ENCODE results near the gene KANSL1. TPM values are rescaled to one million over a fixed set of nuclear protein-coding genes. Genes with fewer than 3 reads are reported as not detected.
"Not testable (repeated sequence)": the region's sequence is repeated elsewhere in the genome, so short reads cannot be mapped to it uniquely, and the experiment has no call there.

The KANSL1 gene
- polyA plus RNA-seq, 1 donor from 2014 or later, result 65.0 TPM

DNA sequence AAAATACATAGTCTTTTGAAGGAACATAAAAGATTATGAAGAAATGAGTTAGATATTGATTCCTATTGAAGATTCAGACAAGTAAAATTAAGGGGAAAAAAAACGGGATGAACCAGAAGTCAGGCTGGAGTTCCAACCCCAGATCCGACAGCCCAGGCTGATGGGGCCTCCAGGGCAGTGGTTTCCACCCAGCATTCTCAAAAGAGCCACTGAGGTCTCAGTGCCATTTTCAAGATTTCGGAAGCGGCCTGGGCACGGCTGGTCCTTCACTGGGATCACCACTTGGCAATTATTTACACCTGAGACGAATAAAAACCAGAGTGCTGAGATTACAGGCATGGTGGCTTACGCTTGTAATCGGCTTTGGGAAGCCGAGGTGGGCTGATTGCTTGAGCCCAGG, 184.6 kb downstream of the KANSL1 start:
- Histone ChIP-seq H2AFZ (ENCODE audit: low read depth, low read length) (no peak overlapping the region), H3K27ac (ENCODE audit: low read length) (no peak overlapping the region), H3K36me3 (ENCODE audit: insufficient read depth, low read length) (peaks cover 10% of the 10 kb centered on the region), H3K27me3 (ENCODE audit: insufficient read depth, low read depth, low read length) (no peaks in the 10 kb centered on the region), H4K20me1 (ENCODE audit: insufficient read depth) (no peaks in the 10 kb centered on the region), H3K9ac (ENCODE audit: low read length) (no peak overlapping the region), H3K79me2 (replicated peaks; ENCODE audit: insufficient read depth, low read length) (no peaks in the 10 kb centered on the region), H3K9me2 (ENCODE audit: insufficient read depth, low read length) (no peaks in the 10 kb centered on the region), H3K9me3 (ENCODE audit: low read length) (no peaks in the 10 kb centered on the region), H3K4me3 (ENCODE audit: low read length) (no peak overlapping the region), H3F3A (ENCODE audit: insufficient read depth, low read length, poor library complexity, severe bottlenecking) (no peaks in the 10 kb centered on the region), H3K4me2 (ENCODE audit: low read length) (no peak overlapping the region)
- TF ChIP-seq POLR2AphosphoS5 (IDR thresholded peaks at IDR 0.05), result no peak
- TF ChIP-seq EZH2 (IDR thresholded peaks at IDR 0.05; ENCODE audit: borderline replicate concordance, insufficient read depth, low read length, poor library complexity, severe bottlenecking), result no peak
- no peak for TF ChIP-seq MXI1 (conservative IDR thresholded peaks at IDR 0.05; ENCODE audit: poor library complexity, severe bottlenecking)
- TF ChIP-seq, protein P1, sequence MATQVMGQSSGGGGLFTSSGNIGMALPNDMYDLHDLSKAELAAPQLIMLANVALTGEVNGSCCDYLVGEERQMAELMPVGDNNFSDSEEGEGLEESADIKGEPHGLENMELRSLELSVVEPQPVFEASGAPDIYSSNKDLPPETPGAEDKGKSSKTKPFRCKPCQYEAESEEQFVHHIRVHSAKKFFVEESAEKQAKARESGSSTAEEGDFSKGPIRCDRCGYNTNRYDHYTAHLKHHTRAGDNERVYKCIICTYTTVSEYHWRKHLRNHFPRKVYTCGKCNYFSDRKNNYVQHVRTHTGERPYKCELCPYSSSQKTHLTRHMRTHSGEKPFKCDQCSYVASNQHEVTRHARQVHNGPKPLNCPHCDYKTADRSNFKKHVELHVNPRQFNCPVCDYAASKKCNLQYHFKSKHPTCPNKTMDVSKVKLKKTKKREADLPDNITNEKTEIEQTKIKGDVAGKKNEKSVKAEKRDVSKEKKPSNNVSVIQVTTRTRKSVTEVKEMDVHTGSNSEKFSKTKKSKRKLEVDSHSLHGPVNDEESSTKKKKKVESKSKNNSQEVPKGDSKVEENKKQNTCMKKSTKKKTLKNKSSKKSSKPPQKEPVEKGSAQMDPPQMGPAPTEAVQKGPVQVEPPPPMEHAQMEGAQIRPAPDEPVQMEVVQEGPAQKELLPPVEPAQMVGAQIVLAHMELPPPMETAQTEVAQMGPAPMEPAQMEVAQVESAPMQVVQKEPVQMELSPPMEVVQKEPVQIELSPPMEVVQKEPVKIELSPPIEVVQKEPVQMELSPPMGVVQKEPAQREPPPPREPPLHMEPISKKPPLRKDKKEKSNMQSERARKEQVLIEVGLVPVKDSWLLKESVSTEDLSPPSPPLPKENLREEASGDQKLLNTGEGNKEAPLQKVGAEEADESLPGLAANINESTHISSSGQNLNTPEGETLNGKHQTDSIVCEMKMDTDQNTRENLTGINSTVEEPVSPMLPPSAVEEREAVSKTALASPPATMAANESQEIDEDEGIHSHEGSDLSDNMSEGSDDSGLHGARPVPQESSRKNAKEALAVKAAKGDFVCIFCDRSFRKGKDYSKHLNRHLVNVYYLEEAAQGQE (IDR thresholded peaks at IDR 0.05; ENCODE audit: borderline replicate concordance), result no peak
- TF ChIP-seq SMC3 (conservative IDR thresholded peaks at IDR 0.05; ENCODE audit: poor library complexity), result no peak
- TF ChIP-seq RAD21 (conservative IDR thresholded peaks at IDR 0.05), result no peak
- no peak for TF ChIP-seq TAF1 (IDR thresholded peaks at IDR 0.05; ENCODE audit: low read depth)
- TF ChIP-seq, protein P2, sequence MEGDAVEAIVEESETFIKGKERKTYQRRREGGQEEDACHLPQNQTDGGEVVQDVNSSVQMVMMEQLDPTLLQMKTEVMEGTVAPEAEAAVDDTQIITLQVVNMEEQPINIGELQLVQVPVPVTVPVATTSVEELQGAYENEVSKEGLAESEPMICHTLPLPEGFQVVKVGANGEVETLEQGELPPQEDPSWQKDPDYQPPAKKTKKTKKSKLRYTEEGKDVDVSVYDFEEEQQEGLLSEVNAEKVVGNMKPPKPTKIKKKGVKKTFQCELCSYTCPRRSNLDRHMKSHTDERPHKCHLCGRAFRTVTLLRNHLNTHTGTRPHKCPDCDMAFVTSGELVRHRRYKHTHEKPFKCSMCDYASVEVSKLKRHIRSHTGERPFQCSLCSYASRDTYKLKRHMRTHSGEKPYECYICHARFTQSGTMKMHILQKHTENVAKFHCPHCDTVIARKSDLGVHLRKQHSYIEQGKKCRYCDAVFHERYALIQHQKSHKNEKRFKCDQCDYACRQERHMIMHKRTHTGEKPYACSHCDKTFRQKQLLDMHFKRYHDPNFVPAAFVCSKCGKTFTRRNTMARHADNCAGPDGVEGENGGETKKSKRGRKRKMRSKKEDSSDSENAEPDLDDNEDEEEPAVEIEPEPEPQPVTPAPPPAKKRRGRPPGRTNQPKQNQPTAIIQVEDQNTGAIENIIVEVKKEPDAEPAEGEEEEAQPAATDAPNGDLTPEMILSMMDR (IDR thresholded peaks at IDR 0.05; ENCODE audit: poor library complexity, severe bottlenecking), result no peak
- TF ChIP-seq EP300 (conservative IDR thresholded peaks at IDR 0.05; ENCODE audit: poor library complexity, severe bottlenecking), result no peak

DNA sequence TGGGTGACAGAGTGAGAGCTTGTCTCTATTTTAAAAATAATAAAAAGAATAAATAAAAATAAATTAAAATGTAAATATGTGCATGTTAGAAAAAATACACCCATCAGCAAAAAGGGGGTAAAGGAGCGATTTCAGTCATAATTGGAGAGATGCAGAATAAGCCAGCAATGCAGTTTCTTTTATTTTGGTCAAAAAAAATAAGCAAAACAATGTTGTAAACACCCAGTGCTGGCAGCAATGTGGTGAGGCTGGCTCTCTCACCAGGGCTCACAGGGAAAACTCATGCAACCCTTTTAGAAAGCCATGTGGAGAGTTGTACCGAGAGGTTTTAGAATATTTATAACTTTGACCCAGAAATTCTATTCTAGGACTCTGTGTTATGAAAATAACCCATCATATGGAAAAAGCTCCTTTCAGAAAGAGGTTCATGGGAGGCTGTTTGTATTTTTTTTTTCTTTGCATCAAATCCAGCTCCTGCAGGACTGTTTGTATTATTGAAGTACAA, 185.7 kb downstream of the KANSL1 start:
- Histone ChIP-seq H3K27ac (ENCODE audit: low read length) (no peak overlapping the region), H4K20me1 (ENCODE audit: insufficient read depth) (no peaks in the 10 kb centered on the region), H3K27me3 (ENCODE audit: insufficient read depth, low read depth, low read length) (no peaks in the 10 kb centered on the region), H3K9ac (ENCODE audit: low read length) (no peak overlapping the region), H3K4me3 (ENCODE audit: low read length) (no peak overlapping the region), H2AFZ (ENCODE audit: low read depth, low read length) (no peak overlapping the region), H3K4me2 (ENCODE audit: low read length) (no peak overlapping the region), H3K9me2 (ENCODE audit: insufficient read depth, low read length) (no peaks in the 10 kb centered on the region), H3K9me3 (ENCODE audit: low read length) (no peaks in the 10 kb centered on the region), H3K36me3 (ENCODE audit: insufficient read depth, low read length) (peaks cover 10% of the 10 kb centered on the region), H3K79me2 (replicated peaks; ENCODE audit: insufficient read depth, low read length) (no peaks in the 10 kb centered on the region), H3F3A (ENCODE audit: insufficient read depth, low read length, poor library complexity, severe bottlenecking) (no peaks in the 10 kb centered on the region)
- TF ChIP-seq SMC3 (conservative IDR thresholded peaks at IDR 0.05; ENCODE audit: poor library complexity) (no peak), EZH2 (IDR thresholded peaks at IDR 0.05; ENCODE audit: borderline replicate concordance, insufficient read depth, low read length, poor library complexity, severe bottlenecking) (no peak), RAD21 (conservative IDR thresholded peaks at IDR 0.05) (no peak), POLR2AphosphoS5 (IDR thresholded peaks at IDR 0.05) (no peak), MXI1 (conservative IDR thresholded peaks at IDR 0.05; ENCODE audit: poor library complexity, severe bottlenecking) (no peak), EP300 (conservative IDR thresholded peaks at IDR 0.05; ENCODE audit: poor library complexity, severe bottlenecking) (no peak)
- TF ChIP-seq, protein P2 (IDR thresholded peaks at IDR 0.05; ENCODE audit: poor library complexity, severe bottlenecking), result no peak
- TF ChIP-seq, protein P1 (IDR thresholded peaks at IDR 0.05; ENCODE audit: borderline replicate concordance), result no peak

DNA sequence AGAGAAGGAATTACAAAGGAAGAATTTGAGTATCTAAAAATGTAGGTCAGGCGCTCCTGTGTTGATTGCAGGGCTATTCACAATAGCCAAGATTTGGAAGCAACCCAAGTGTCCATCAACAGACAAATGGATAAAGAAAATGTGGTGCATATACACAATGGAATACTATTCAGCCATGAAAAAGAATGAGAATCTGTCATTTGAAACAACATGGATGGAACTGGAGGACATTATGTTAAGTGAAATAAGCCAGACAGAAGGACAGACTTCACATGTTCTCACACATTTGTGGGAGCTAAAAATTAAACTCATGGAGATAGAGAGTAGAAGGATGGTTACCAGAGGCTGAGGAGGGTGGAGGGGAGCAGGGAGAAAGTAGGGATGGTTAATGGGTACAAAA, 187.1 kb downstream of the KANSL1 start:
- not testable (repeated sequence) for H3K9ac ChIP-seq (ENCODE audit: low read length); H4K20me1 ChIP-seq (ENCODE audit: insufficient read depth); H3K4me3 ChIP-seq (ENCODE audit: low read length); H2AFZ ChIP-seq (ENCODE audit: low read depth, low read length); H3K4me2 ChIP-seq (ENCODE audit: low read length); H3K27ac ChIP-seq (ENCODE audit: low read length); H3K9me2 ChIP-seq (ENCODE audit: insufficient read depth, low read length); H3K9me3 ChIP-seq (ENCODE audit: low read length); H3F3A ChIP-seq (ENCODE audit: insufficient read depth, low read length, poor library complexity, severe bottlenecking); H3K27me3 ChIP-seq (ENCODE audit: insufficient read depth, low read depth, low read length); H3K79me2 ChIP-seq (replicated peaks; ENCODE audit: insufficient read depth, low read length)
- peaks cover 10% of the 10 kb centered on the region for H3K36me3 ChIP-seq (ENCODE audit: insufficient read depth, low read length)
